B cell (primary cell): Measurements from ENCODE around the gene BLACAT1.

Experiments
- CTCF ChIP-seq: fragments of 200-600 bp; IDR thresholded peaks from one replicate; pipeline ENCODE4 v1.8.0; 2022; ENCODE audit warnings: antibody characterized with exemption, mild to moderate bottlenecking
- EZH2 ChIP-seq: IDR thresholded peaks from 2 replicates; pipeline ENCODE4 v1.6.1; 2012; ENCODE audit warnings: borderline replicate concordance, low read depth, mild to moderate bottlenecking, moderate library complexity, low read length; ENCODE audit not compliant: insufficient read depth, poor library complexity, severe bottlenecking

DNA sequence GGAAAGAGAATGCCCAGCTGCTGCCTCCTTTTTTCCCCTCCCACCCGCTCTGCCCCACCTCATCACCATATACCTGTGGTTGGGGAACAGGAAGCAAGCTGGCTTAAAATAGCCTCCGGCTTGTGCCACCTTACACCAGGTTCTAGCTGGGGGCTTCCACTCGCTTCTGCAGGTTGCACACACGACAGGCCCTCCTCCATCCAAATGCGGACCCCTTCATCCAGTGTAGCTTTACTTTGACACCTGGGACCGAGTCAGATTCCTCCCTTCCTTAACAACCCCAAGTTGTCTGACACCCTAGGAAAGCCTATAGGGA is 14.6 kb downstream of the BLACAT1 start:
- TF ChIP-seq CTCF: no peak
- TF ChIP-seq EZH2: no peak
